GM12878 (cell line): ENCODE data around the gene SNAP47. TPM values are rescaled to one million over a fixed set of nuclear protein-coding genes. Genes with fewer than 3 reads are reported as not detected.

ENCODE experiments used
- ATAC-seq: fragments of 200-7000 bp; cut with Tn5 transposase; 3 replicates; pipeline ENCODE4 v1.9.1; 2020; ENCODE audit warnings: mild to moderate bottlenecking, moderate library complexity
- BruUV-seq: library from RNA; stranded (reverse); fragments of 400-500 nt; replicated peaks from 2 replicates; lab custom pipeline; 2021; lab: Mats Ljungman, UMichigan
- CTCF ChIA-PET: fragments of 300-600 bp; sonication (Branson Sonifier 250); formaldehyde crosslinking; extraction: SDS; loops from one replicate; lab custom pipeline; 2021; ENCODE audit warnings: inconsistent platforms; lab: Yijun Ruan, JAX
- POLR2A ChIA-PET: fragments of 350-600 bp; formaldehyde crosslinking; extraction: SDS; loops from one replicate; lab custom pipeline; 2021; ENCODE audit warnings: inconsistent platforms; lab: Charles Lee
- RAD21 ChIA-PET: fragments of 300-600 bp; sonication (Branson Sonifier 250); formaldehyde crosslinking; loops from one replicate; lab custom pipeline; 2023; ENCODE audit warnings: antibody characterized with exemption; ENCODE audit not compliant: unreplicated experiment; lab: Charles Lee
- SMC1A ChIA-PET: fragments of 300-600 bp; sonication (Branson Sonifier 250); formaldehyde crosslinking; loops from one replicate; lab custom pipeline; 2023; ENCODE audit not compliant: unreplicated experiment, uncharacterized antibody; lab: Charles Lee
- DNase-seq: peaks from one replicate; pipeline ENCODE4 v3.0.0-alpha.2; 2011; ENCODE audit warnings: low read depth, low spot score
- FAIRE-seq: peaks from 3 replicates; lab custom pipeline; 2011; peaks lifted over from hg19 to GRCh38; lab: Jason Lieb, UNC
- H2AFZ ChIP-seq: 2 replicates; pipeline ENCODE4 v1.6.0; 2011; ENCODE audit warnings: low read depth, low read length, control low read depth; ENCODE audit not compliant: control insufficient read depth
- H3K27ac ChIP-seq: 2 replicates; pipeline ENCODE4 v1.5.1; 2011; ENCODE audit warnings: control low read depth; ENCODE audit not compliant: control insufficient read depth, insufficient read depth
- H3K27me3 ChIP-seq, 2 experiments: replicated peaks in 1 of 2; 2 replicates each; pipeline versions ENCODE4 v1.6.0 to v1.6.1; 2011; ENCODE audit warnings: low read length in 1 of 2; ENCODE audit not compliant: control insufficient read depth in 2 of 2, insufficient read depth in 2 of 2
- H3K36me3 ChIP-seq, 2 experiments: 2 replicates each; pipeline ENCODE4 v1.5.1; 2011; ENCODE audit warnings: low read length in 1 of 2; ENCODE audit not compliant: control insufficient read depth in 2 of 2, insufficient read depth in 2 of 2
- H3K4me1 ChIP-seq: 2 replicates; pipeline ENCODE4 v1.6.1; 2011; ENCODE audit warnings: mild to moderate bottlenecking, low read length, moderate library complexity, mixed read lengths; ENCODE audit not compliant: control insufficient read depth, insufficient read depth
- H3K4me2 ChIP-seq: 2 replicates; pipeline ENCODE4 v1.6.0; 2011; ENCODE audit warnings: control low read depth; ENCODE audit not compliant: control insufficient read depth, insufficient read depth
- H3K4me3 ChIP-seq: fragments of 200-600 bp; sonication (generic); 2 replicates; pipeline ENCODE4 v1.5.1; 2016
- H3K79me2 ChIP-seq: 2 replicates; pipeline ENCODE4 v1.6.0; 2011; ENCODE audit warnings: low read length; ENCODE audit not compliant: control insufficient read depth, insufficient read depth
- H3K9ac ChIP-seq: 2 replicates; pipeline ENCODE4 v1.8.0; 2011; ENCODE audit warnings: low read length, control low read depth, mixed read lengths; ENCODE audit not compliant: control insufficient read depth, insufficient read depth
- H3K9me3 ChIP-seq: replicated peaks from 3 replicates; pipeline ENCODE4 v1.5.1; 2011; ENCODE audit warnings: mild to moderate bottlenecking, low read length; ENCODE audit not compliant: control insufficient read depth, insufficient read depth
- H4K20me1 ChIP-seq: 2 replicates; pipeline ENCODE4 v1.6.0; 2011; ENCODE audit not compliant: control insufficient read depth, insufficient read depth
- BMI1 ChIP-seq: fragments of 450-650 bp; IDR thresholded peaks from 2 replicates; pipeline ENCODE4 v1.6.1; 2016; ENCODE audit warnings: mild to moderate bottlenecking, moderate library complexity, borderline replicate concordance
- CHD2 ChIP-seq: IDR thresholded peaks from 2 replicates; pipeline ENCODE4 v1.6.1; 2011; ENCODE audit warnings: low read depth, low read length, improper control_type of control experiment, borderline replicate concordance
- FOXK2 ChIP-seq: fragments of 450-650 bp; IDR thresholded peaks from 2 replicates; pipeline ENCODE4 v1.6.1; 2017; ENCODE audit warnings: mild to moderate bottlenecking, moderate library complexity
- GATAD2B ChIP-seq: fragments of 450-650 bp; conservative IDR thresholded peaks from 2 replicates; pipeline ENCODE4 v1.6.1; 2017; ENCODE audit warnings: low read depth, mild to moderate bottlenecking, moderate library complexity
- HSF1 ChIP-seq: fragments of 150-350 bp; IDR thresholded peaks from 2 replicates; pipeline ENCODE4 v1.6.1; 2014; ENCODE audit warnings: mild to moderate bottlenecking, low read depth, low read length
- MYC ChIP-seq: IDR thresholded peaks from 2 replicates; pipeline ENCODE4 v1.6.1; 2011; ENCODE audit warnings: mild to moderate bottlenecking, low read length, moderate library complexity, inconsistent platforms; ENCODE audit not compliant: insufficient read depth, insufficient replicate concordance, insufficient read length, severe bottlenecking
- POU2F2 ChIP-seq: IDR thresholded peaks from 3 replicates; pipeline ENCODE4 v1.6.1; 2011; ENCODE audit warnings: low read depth, mild to moderate bottlenecking, low read length, borderline replicate concordance
- PRDM15 ChIP-seq: fragments of 450-650 bp; formaldehyde crosslinking; IDR thresholded peaks from 2 replicates; pipeline ENCODE4 v1.4.0; 2020; ENCODE audit warnings: mild to moderate bottlenecking, moderate library complexity
- SIN3A ChIP-seq: IDR thresholded peaks from 2 replicates; pipeline ENCODE4 v1.6.1; 2012; ENCODE audit warnings: low read depth, low read length, improper control_type of control experiment
- SMARCA5 ChIP-seq: fragments of 450-650 bp; IDR thresholded peaks from 2 replicates; pipeline ENCODE4 v1.6.1; 2017; ENCODE audit warnings: mild to moderate bottlenecking
- STAT3 ChIP-seq: IDR thresholded peaks from 2 replicates; pipeline ENCODE4 v1.6.1; 2011; ENCODE audit warnings: low read depth, low read length, improper control_type of control experiment
- TBL1XR1 ChIP-seq: IDR thresholded peaks from 2 replicates; pipeline ENCODE4 v1.6.1; 2012; ENCODE audit warnings: low read depth, low read length, improper control_type of control experiment
- TCF7 ChIP-seq: IDR thresholded peaks from 2 replicates; pipeline ENCODE4 v1.6.1; 2014; ENCODE audit warnings: antibody characterized with exemption, borderline replicate concordance
- ZNF217 ChIP-seq: fragments of 450-650 bp; IDR thresholded peaks from 2 replicates; pipeline ENCODE4 v1.6.1; 2017; ENCODE audit warnings: antibody characterized with exemption, mild to moderate bottlenecking
- WGBS: methylation state at CpG from one replicate; pipeline ENCODE4 v1.1.6; 2016; ENCODE audit warnings: low lambda C conversion rate; ENCODE audit not compliant: insufficient replicate concordance, insufficient coverage; ENCODE audit errors: missing lambda C conversion rate; 5-methylcytosine and 5-hydroxymethylcytosine counted together
- in situ Hi-C: fragments of 300-500 bp; cut with MboI; formaldehyde crosslinking; loops from 9 replicates; pipeline ENCODE4 v1.14.3; 2018; ENCODE audit warnings: mixed read lengths
- intact Hi-C: fragments of 100-400 bp; cut with micrococcal nuclease; formaldehyde crosslinking; loops from one replicate; pipeline ENCODE4 v1.14.2; 2022; ENCODE audit not compliant: unreplicated experiment
- polyA plus RNA-seq, 11 experiments: library from polyadenylated mRNA; depleted of rRNA in 4 of 11; unstranded in 6 of 11; stranded (reverse) in 5 of 11; fragments of >200 nt; fragmentation: Nextera tagmentation in 4 of 11; fragmentation: Illumina TruSeq in 1 of 11; extraction: Ambion mirVana in 4 of 11; extraction: Trizol in 1 of 11; gene quantifications; 1 replicate in 1 of 11; 2 replicates in 10 of 11; pipeline versions ENCODE4 v1.2.1 to v1.2.3, GENCODE V29; 2011 to 2016; ENCODE audit warnings: inconsistent platforms in 2 of 11, missing spikeins in 2 of 11, low read depth in 1 of 11
- total RNA-seq, 4 experiments: library from RNA; depleted of rRNA in 3 of 4; stranded (reverse); fragments of >200 nt in 3 of 4; fragmentation: Illumina TruSeq in 1 of 4; extraction: Trizol in 1 of 4; gene quantifications; 2 replicates each; pipeline versions ENCODE4 v1.2.1 to v1.2.3, GENCODE V29; 2013 to 2021
- TF ChIP-seq, protein P1 (sequence below): IDR thresholded peaks from 2 replicates; pipeline ENCODE4 v1.6.1; 2012; ENCODE audit warnings: improper control_type of control experiment, low read depth, low read length; ENCODE audit not compliant: insufficient replicate concordance

SNAP47 gene
- total and polyA plus RNA-seq, 10 of the 15 experiments (the other 5 are each of a cell fraction or from before 2014, with no cell fraction given), result 1.3 to 39.6 (median 25.2) TPM

GRCh38 chr1:227709451-227709850 lies 25.8 kb upstream of the SNAP47 start:
- Histone ChIP-seq H3K27ac (no peak overlapping the region), H3K27me3 (no peaks in the 10 kb centered on the region), H3K36me3 (no peaks in the 10 kb centered on the region), H3K4me3 (no peak overlapping the region), H3K4me2 (no peak overlapping the region), H3K9me3 (peaks cover 17% of the 10 kb centered on the region; the same call in 2 of the 3 replicates), H2AFZ (no peak overlapping the region), H3K9ac (no peak overlapping the region), H4K20me1 (no peaks in the 10 kb centered on the region), H3K79me2 (no peaks in the 10 kb centered on the region), H3K4me1 (no peaks in the 10 kb centered on the region)
- intact Hi-C loops, result no loop called here
- no peak for ATAC-seq
- BruUV-seq, result no TSS peak
- FAIRE-seq, result no peak
- RAD21 ChIA-PET, result no interaction called here
- CTCF ChIA-PET, result no interaction called here
- WGBS, result 77% methylated on average over 1 of the region's 1 CpG
- POLR2A ChIA-PET, result no interaction called here
- in situ Hi-C loops, result no loop called here
- SMC1A ChIA-PET, result no interaction called here
- DNase-seq, result no peak
- no peak for TF ChIP-seq PRDM15 (CRISPR knock-in tag)
- no peak for TF ChIP-seq HSF1
- TF ChIP-seq MYC, result no peak
- no peak for TF ChIP-seq SIN3A
- TF ChIP-seq CHD2, result no peak
- TF ChIP-seq BMI1, result no peak
- TF ChIP-seq, protein P1, sequence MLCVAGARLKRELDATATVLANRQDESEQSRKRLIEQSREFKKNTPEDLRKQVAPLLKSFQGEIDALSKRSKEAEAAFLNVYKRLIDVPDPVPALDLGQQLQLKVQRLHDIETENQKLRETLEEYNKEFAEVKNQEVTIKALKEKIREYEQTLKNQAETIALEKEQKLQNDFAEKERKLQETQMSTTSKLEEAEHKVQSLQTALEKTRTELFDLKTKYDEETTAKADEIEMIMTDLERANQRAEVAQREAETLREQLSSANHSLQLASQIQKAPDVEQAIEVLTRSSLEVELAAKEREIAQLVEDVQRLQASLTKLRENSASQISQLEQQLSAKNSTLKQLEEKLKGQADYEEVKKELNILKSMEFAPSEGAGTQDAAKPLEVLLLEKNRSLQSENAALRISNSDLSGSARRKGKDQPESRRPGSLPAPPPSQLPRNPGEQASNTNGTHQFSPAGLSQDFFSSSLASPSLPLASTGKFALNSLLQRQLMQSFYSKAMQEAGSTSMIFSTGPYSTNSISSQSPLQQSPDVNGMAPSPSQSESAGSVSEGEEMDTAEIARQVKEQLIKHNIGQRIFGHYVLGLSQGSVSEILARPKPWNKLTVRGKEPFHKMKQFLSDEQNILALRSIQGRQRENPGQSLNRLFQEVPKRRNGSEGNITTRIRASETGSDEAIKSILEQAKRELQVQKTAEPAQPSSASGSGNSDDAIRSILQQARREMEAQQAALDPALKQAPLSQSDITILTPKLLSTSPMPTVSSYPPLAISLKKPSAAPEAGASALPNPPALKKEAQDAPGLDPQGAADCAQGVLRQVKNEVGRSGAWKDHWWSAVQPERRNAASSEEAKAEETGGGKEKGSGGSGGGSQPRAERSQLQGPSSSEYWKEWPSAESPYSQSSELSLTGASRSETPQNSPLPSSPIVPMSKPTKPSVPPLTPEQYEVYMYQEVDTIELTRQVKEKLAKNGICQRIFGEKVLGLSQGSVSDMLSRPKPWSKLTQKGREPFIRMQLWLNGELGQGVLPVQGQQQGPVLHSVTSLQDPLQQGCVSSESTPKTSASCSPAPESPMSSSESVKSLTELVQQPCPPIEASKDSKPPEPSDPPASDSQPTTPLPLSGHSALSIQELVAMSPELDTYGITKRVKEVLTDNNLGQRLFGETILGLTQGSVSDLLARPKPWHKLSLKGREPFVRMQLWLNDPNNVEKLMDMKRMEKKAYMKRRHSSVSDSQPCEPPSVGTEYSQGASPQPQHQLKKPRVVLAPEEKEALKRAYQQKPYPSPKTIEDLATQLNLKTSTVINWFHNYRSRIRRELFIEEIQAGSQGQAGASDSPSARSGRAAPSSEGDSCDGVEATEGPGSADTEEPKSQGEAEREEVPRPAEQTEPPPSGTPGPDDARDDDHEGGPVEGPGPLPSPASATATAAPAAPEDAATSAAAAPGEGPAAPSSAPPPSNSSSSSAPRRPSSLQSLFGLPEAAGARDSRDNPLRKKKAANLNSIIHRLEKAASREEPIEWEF, result no peak
- TF ChIP-seq STAT3, result no peak
- TF ChIP-seq GATAD2B, result no peak
- TF ChIP-seq TCF7, result no peak
- TF ChIP-seq TBL1XR1, result no peak
- no peak for TF ChIP-seq ZNF217
- TF ChIP-seq FOXK2, result no peak
- no peak for TF ChIP-seq POU2F2
- TF ChIP-seq SMARCA5, result no peak
